ENCODE data around the gene TRIOBP. TPM values are rescaled to one million over a fixed set of nuclear protein-coding genes. Genes with fewer than 3 reads are reported as not detected.

Gene TRIOBP
- total RNA-seq, 3 donors from 2014 or later (not counting 1 experiment from before 2014, with no cell fraction given) = 25.1 to 38.5 (median 25.8) TPM

DNA sequence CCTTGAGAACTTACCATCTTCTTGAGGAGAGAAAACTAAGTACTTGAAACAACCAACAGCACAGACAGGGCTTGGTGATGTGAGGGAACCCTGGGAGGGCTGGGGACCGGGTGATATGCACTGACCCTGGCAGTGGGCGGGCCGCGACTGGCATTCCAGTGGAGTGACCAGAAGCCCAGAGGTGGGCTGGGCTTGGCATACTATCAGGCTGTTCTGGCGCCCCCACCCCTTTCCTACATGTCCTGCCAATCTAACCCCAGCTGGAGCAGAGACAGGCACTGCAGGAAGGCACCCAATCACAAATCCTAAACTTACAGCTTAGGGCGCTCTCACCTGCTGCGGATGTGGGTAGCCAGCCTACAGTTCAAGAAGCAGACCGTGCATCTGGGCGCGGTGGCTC is 56.9 kb downstream of the TRIOBP start:
- Mint-ChIP-seq H3K36me3 (no peaks in the 10 kb centered on the region), H3K9me3 (no peaks in the 10 kb centered on the region), H3K27ac (no peak overlapping the region), H3K4me3 (no peak overlapping the region), H3K27me3 (ENCODE audit: low read depth in 2 of 2) (no peaks in the 10 kb centered on the region), H3K4me1 (peaks cover 11 to 25% of the 10 kb centered on the region in 2 donors)
- H3K36me3 ChIP-seq (ENCODE audit: control insufficient read depth, insufficient read depth, low read length) = peaks cover 38% of the 10 kb centered on the region
- H3K4me3 ChIP-seq (ENCODE audit: low read length) = no peak overlapping the region
- DNase-seq = no peak
- no peak overlapping the region for H3K27ac ChIP-seq (ENCODE audit: low read length)
- peaks cover 19% of the 10 kb centered on the region for H3K4me1 ChIP-seq (ENCODE audit: control insufficient read depth, insufficient read depth, low read length)
- ATAC-seq = no peak
- intact Hi-C loops (cut with micrococcal nuclease) = no loop called here
- WGBS (ENCODE audit: insufficient coverage) = 99% methylated on average over 10 of the region's 10 CpGs
- no peaks in the 10 kb centered on the region for H3K9me3 ChIP-seq (ENCODE audit: control insufficient read depth, insufficient read depth, low read length)
- TF ChIP-seq, protein P1, sequence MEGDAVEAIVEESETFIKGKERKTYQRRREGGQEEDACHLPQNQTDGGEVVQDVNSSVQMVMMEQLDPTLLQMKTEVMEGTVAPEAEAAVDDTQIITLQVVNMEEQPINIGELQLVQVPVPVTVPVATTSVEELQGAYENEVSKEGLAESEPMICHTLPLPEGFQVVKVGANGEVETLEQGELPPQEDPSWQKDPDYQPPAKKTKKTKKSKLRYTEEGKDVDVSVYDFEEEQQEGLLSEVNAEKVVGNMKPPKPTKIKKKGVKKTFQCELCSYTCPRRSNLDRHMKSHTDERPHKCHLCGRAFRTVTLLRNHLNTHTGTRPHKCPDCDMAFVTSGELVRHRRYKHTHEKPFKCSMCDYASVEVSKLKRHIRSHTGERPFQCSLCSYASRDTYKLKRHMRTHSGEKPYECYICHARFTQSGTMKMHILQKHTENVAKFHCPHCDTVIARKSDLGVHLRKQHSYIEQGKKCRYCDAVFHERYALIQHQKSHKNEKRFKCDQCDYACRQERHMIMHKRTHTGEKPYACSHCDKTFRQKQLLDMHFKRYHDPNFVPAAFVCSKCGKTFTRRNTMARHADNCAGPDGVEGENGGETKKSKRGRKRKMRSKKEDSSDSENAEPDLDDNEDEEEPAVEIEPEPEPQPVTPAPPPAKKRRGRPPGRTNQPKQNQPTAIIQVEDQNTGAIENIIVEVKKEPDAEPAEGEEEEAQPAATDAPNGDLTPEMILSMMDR (IDR thresholded peaks at IDR 0.05) = no peak
- no peaks in the 10 kb centered on the region for H3K27me3 ChIP-seq (ENCODE audit: control insufficient read depth, insufficient read depth, low read length)

DNA sequence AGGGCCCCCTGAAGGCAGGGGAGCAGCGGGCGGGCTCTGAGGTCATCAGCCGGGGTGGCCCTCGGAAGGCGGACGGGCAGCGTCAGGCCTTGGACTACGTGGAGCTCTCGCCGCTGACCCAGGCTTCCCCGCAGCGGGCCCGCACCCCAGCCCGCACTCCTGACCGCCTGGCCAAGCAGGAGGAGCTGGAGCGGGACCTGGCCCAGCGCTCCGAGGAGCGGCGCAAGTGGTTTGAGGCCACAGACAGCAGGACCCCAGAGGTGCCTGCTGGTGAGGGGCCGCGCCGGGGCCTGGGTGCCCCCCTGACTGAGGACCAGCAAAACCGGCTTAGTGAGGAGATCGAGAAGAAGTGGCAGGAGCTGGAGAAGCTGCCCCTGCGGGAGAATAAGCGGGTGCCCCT is 60.8 kb downstream of the TRIOBP start:
- no peak overlapping the region for H3K4me3 Mint-ChIP-seq
- Histone ChIP-seq H3K36me3 (ENCODE audit: control insufficient read depth, insufficient read depth, low read length) (peaks cover 46% of the 10 kb centered on the region), H3K4me1 (ENCODE audit: control insufficient read depth, insufficient read depth, low read length) (no peaks in the 10 kb centered on the region), H3K27ac (ENCODE audit: low read length) (no peak overlapping the region), H3K27me3 (ENCODE audit: control insufficient read depth, insufficient read depth, low read length) (no peaks in the 10 kb centered on the region), H3K4me3 (ENCODE audit: low read length) (no peak overlapping the region), H3K9me3 (ENCODE audit: control insufficient read depth, insufficient read depth, low read length) (no peaks in the 10 kb centered on the region)
- H3K9me3 Mint-ChIP-seq = no peaks in the 10 kb centered on the region
- peaks cover 0 to 5% of the 10 kb centered on the region in 2 donors for H3K4me1 Mint-ChIP-seq
- H3K27ac Mint-ChIP-seq = no peak overlapping the region
- 97% methylated on average over 27 of the region's 27 CpGs for WGBS (ENCODE audit: insufficient coverage)
- TF ChIP-seq, protein P1 (IDR thresholded peaks at IDR 0.05) = no peak
- intact Hi-C loops (cut with micrococcal nuclease) = no loop called here
- no peak for ATAC-seq
- H3K36me3 Mint-ChIP-seq = no peaks in the 10 kb centered on the region
- no peaks in the 10 kb centered on the region for H3K27me3 Mint-ChIP-seq (ENCODE audit: low read depth in 2 of 2)
- no peak for DNase-seq

DNA sequence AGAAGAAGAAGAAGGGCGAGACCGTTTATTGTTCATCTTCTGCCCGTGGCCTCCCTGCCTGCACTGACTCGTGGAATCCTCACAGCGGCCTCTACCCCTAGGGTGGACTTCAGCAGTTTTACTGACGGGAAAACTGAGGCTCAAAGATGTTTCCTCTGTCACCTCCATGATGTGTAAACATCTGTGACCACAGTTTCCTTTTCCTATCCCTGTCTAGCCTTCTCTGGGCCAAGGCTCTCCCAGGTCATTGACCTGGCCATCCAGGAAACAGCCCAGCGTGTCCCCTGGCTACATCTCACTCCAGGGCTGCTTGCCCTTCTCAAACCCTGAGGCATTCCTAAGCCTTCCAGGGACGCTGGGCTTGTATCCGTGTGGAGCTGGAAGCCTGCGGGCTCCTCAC is 61.8 kb downstream of the TRIOBP start:
- no peaks in the 10 kb centered on the region for H3K27me3 ChIP-seq (ENCODE audit: control insufficient read depth, insufficient read depth, low read length)
- no peak overlapping the region for H3K4me3 Mint-ChIP-seq
- 73% methylated on average over 10 of the region's 10 CpGs for WGBS (ENCODE audit: insufficient coverage)
- H3K9me3 Mint-ChIP-seq = no peaks in the 10 kb centered on the region
- H3K27ac Mint-ChIP-seq = no peak overlapping the region
- TF ChIP-seq, protein P1 (IDR thresholded peaks at IDR 0.05) = no peak
- ATAC-seq = no peak
- intact Hi-C loops (cut with micrococcal nuclease) = no loop called here
- no peaks in the 10 kb centered on the region for H3K4me1 Mint-ChIP-seq
- no peak overlapping the region for H3K4me3 ChIP-seq (ENCODE audit: low read length)
- H3K36me3 Mint-ChIP-seq = no peaks in the 10 kb centered on the region
- no peak overlapping the region for H3K27ac ChIP-seq (ENCODE audit: low read length)
- no peaks in the 10 kb centered on the region for H3K4me1 ChIP-seq (ENCODE audit: control insufficient read depth, insufficient read depth, low read length)
- DNase-seq = no peak
- H3K9me3 ChIP-seq (ENCODE audit: control insufficient read depth, insufficient read depth, low read length) = no peaks in the 10 kb centered on the region
- no peaks in the 10 kb centered on the region for H3K27me3 Mint-ChIP-seq (ENCODE audit: low read depth in 2 of 2)
- H3K36me3 ChIP-seq (ENCODE audit: control insufficient read depth, insufficient read depth, low read length) = peaks cover 50% of the 10 kb centered on the region

DNA sequence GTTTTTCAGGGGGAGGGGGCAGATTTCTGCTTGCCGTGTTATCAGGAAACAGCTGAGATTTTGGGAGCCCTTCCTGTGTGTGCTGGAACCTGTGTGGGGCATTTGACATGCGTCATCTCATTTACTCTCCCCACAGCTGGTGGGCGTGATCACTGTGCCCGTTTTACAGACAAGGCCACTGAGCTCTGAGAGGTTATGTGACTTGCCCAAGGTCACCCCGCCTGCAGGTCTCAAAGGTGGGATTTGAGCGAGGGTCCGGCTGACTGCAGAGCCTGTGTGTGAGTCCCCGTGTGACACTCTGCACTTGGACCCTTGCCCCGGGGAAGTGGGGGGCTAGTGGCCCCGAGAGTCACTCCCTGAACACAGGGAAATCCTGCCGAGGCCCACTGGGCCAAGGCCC is 62.4 kb downstream of the TRIOBP start:
- H3K9me3 Mint-ChIP-seq = no peaks in the 10 kb centered on the region
- no peak overlapping the region for H3K27ac Mint-ChIP-seq
- ATAC-seq (no peak), DNase-seq (no peak)
- H3K4me3 Mint-ChIP-seq = no peak overlapping the region
- peaks cover 55% of the 10 kb centered on the region for H3K36me3 ChIP-seq (ENCODE audit: control insufficient read depth, insufficient read depth, low read length)
- no peaks in the 10 kb centered on the region for H3K4me1 ChIP-seq (ENCODE audit: control insufficient read depth, insufficient read depth, low read length)
- no peaks in the 10 kb centered on the region for H3K4me1 Mint-ChIP-seq
- H3K27me3 ChIP-seq (ENCODE audit: control insufficient read depth, insufficient read depth, low read length) = no peaks in the 10 kb centered on the region
- intact Hi-C loops (cut with micrococcal nuclease) = no loop called here
- no peaks in the 10 kb centered on the region for H3K9me3 ChIP-seq (ENCODE audit: control insufficient read depth, insufficient read depth, low read length)
- WGBS (ENCODE audit: insufficient coverage) = 97% methylated on average over 11 of the region's 11 CpGs
- no peak overlapping the region for H3K4me3 ChIP-seq (ENCODE audit: low read length)
- H3K27me3 Mint-ChIP-seq (ENCODE audit: low read depth in 2 of 2) = no peaks in the 10 kb centered on the region
- H3K27ac ChIP-seq (ENCODE audit: low read length) = no peak overlapping the region
- TF ChIP-seq, protein P1 (IDR thresholded peaks at IDR 0.05) = no peak
- no peaks in the 10 kb centered on the region for H3K36me3 Mint-ChIP-seq

All from natural killer cell (primary cell).